Loucy (cell line): Measurements from ENCODE around the gene PTGR1.

Experiments
- EZH2phosphoT487 ChIP-seq: fragments of 200-600 bp; IDR thresholded peaks from 2 replicates; pipeline ENCODE4 v1.6.1; 2018; ENCODE audit warnings: antibody characterized with exemption, mild to moderate bottlenecking, moderate library complexity, borderline replicate concordance
- TF ChIP-seq, protein P1 (sequence below): fragments of 200-600 bp; sonication (generic); conservative IDR thresholded peaks from 2 replicates; pipeline ENCODE4 v1.5.1; 2014; ENCODE audit warnings: mild to moderate bottlenecking, antibody characterized with exemption, low read length

GRCh38 chr9:111631214-111631971 lies 31.9 kb upstream of the PTGR1 start, which contains the start of gene DNAJC25:
- TF ChIP-seq, protein P1, sequence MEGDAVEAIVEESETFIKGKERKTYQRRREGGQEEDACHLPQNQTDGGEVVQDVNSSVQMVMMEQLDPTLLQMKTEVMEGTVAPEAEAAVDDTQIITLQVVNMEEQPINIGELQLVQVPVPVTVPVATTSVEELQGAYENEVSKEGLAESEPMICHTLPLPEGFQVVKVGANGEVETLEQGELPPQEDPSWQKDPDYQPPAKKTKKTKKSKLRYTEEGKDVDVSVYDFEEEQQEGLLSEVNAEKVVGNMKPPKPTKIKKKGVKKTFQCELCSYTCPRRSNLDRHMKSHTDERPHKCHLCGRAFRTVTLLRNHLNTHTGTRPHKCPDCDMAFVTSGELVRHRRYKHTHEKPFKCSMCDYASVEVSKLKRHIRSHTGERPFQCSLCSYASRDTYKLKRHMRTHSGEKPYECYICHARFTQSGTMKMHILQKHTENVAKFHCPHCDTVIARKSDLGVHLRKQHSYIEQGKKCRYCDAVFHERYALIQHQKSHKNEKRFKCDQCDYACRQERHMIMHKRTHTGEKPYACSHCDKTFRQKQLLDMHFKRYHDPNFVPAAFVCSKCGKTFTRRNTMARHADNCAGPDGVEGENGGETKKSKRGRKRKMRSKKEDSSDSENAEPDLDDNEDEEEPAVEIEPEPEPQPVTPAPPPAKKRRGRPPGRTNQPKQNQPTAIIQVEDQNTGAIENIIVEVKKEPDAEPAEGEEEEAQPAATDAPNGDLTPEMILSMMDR: no peak
- TF ChIP-seq EZH2phosphoT487: no peak
